NCI-H526 (cell line): Measurements from ENCODE around the gene POGZ.
A peak's percentile ranks its signal among the peaks of the same experiment; 100 is the strongest.
"Not testable (repeated sequence)": the region's sequence is repeated elsewhere in the genome, so short reads cannot be mapped to it uniquely, and the experiment has no call there.

Source experiments
- DNase-seq, 2 experiments: peaks; one replicate each; lab custom pipeline; 2025; lab: John Stamatoyannopoulos, UW

Gene POGZ

DNA sequence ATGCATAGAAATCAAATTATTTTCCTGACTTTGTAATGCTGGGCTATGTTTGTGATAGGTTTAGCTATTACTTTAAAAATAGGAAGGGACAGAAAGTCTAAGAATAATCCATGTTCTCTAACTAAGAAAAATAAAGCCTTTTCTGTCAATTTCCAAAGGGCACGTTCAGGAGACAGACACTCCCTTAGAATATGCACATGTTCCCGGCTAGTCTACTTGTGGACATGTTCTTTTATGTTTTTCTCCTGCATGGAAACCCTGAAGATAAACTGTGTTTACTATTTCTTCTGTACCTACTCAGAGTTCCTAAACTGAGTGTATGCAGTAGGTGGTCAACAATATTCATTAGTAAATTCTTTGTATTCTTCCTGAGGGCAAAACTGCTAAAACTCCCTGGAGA lies 47.4 kb downstream of the POGZ start:
- no peak for DNase-seq

DNA sequence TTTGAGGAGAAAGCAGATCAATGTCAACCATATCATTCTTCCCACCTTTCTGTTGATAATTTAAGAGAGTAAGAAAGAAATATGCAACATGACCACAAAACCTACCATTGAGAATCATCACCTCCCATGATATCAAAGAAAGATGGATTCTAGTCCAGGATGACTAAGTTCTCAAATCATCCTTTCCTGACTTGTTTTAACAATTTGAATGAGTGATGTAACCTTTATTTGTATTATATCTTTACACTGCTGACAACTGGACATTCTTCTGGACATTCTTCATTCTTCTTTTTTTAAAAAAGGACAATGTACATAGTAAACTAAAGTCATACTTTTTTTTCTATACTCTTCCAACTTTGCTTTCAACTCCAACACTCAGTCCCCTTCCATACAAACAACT lies 50.4 kb downstream of the POGZ start:
- no peak for DNase-seq

DNA sequence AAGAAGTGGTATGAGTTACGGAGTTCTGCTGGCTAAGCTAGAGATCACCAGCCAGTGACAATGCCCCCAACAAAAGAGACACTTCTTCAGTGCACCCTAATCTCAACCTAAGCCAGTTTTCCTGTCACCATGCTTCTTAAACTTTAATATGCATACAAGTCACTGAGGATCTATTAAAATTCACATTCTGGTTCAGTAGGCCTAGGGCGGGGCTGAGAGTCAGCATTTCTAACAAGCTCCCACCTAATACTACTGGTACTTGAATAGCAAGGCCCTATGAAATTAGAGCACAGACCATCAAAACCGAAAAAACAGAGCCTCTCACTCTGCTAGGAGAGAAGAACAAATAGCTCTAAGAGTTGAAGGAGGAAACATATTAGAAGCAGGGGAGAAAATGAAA lies 52.0 kb downstream of the POGZ start:
- no peak for DNase-seq

DNA sequence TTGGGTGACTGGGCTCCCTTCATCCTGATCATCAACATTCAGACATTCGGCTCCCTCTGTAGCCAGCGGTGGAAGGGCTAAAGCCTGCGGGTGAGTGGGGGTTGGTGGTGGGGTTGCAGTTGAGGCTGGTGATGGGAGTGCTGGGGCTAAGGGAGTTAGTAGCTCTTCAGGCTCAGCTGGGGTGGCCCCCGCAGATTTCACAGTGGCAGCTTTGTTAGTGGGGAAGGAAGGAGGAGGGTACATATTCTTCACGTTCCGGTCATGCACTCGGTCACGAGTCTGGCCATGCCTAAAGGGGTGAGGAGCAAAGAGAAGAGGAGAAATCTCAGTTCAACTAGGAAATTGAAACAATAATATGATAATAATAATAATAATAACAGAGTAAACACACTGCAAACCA lies 53.1 kb downstream of the POGZ start:
- DNase-seq, result no peak

DNA sequence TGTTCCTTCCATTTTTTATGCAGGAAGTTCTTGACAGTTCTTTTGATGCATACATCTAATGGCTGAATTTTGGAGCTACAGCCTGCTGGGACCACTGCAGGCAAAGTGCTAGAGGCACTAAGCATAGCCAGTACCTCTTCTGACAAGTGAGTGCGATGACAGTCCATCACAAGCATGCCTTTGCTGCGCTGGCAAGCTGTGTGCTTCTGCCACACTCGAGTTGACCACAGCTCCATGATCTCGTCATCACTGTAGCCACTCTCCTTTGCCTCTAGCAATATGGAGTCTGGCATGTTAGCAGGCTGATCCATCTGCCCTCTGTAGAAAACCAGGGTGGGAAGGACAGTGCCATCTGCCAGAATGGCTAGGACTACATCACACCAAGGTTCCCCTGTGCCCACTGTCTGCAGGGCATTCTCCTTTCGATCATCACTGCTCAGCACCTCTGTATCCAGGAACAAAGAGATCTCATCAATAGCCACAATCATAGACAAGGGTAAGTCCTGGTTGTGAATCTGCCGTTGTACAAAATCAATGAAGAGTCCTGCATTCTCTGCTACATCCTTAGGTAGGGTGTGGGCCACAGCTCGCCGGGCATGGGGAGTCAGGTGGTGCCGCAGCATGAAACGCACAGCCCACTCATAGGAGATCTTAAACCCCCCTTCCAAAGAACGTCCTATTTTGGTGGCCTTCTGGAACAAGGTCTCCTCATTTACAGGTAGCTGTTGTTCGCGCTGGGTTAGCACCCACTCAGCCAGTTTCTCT lies 53.9 kb downstream of the POGZ start:
- no peak for DNase-seq

DNA sequence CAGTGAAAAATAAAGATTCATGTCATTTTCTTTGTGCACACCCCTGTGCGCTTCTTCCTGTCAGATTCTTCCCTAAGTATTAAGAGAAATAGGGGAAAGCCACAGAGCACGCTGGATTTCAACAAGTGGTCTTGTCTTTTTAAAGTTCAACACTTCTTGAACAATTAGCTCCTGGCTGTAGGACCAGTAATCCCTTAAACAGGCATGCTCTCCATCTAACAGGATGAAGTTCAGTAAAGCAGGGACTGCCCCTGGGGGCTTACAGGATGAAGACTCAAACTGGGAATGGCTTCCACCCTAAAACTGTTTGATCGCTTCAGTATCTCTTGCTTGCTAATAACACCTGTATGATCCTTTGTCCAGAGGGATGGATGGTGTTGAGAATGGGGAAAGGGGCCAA lies 55.7 kb downstream of the POGZ start:
- DNase-seq, result no peak

DNA sequence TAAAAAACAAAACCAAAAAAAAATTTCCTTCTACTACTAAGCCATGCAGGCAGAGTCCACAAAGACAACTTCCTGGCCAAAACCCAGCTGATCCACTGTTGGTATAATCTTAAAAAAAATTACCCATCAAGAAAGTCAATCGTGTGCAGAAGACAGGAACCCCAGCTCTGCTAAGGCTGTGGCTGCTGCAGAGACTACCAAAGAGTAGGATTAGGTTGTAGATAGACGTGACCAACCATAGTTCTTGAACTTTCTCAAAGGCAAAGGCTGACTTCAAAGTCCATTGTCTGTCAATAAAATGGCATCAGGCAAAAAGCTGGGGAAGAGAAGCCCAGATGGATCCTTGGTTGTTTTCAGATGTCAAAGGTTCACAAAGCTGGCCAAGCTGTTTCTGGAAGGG lies 56.5 kb downstream of the POGZ start:
- DNase-seq, result no peak

DNA sequence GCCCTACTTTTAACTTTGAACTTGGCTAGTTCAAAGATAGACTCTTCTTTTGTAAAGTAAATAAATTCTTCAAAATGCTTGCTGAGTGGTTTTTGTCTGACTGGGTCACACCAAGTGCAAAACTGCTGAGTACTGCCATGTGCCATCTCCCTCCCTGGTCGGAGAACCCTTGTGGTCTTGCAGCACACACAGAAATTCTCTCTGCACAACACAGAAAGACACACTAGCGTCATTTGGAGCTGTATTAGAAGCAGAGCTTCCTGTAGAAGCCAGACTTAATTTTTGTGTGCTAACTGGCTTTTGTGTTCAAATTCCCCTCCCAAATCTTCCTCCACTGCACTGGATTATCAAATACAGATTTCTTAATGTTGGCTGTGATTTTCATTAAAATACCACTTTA lies 57.4 kb downstream of the POGZ start:
- no peak for DNase-seq

DNA sequence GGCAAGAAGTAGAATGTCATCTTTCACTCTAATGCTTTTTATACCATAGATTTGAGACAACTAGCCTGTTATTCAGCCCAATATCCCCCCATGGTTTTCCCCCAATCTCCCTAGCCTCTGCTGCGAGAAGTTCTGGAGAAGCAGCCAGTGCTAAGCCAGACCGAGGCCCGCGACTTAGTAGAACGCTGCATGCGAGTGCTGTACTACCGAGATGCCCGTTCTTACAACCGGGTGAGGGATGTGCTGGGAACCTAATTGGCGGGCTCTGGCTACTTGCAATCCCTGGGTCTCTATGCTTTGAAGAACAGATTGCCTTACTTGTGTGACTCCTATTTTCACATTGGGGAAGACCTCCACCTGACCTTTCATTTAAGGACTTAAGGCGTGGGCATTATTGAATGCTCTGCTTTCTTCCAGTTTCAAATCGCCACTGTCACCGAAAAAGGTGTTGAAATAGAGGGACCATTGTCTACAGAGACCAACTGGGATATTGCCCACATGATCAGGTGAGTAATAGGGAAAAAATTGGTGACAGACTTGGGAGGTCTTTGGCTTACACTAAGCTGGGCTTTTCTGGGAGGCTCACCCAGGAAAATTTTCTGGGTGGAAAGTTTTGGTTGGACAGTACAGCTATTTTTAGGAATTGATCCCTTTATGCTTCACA lies 58.0 kb downstream of the POGZ start:
- no peak for DNase-seq

DNA sequence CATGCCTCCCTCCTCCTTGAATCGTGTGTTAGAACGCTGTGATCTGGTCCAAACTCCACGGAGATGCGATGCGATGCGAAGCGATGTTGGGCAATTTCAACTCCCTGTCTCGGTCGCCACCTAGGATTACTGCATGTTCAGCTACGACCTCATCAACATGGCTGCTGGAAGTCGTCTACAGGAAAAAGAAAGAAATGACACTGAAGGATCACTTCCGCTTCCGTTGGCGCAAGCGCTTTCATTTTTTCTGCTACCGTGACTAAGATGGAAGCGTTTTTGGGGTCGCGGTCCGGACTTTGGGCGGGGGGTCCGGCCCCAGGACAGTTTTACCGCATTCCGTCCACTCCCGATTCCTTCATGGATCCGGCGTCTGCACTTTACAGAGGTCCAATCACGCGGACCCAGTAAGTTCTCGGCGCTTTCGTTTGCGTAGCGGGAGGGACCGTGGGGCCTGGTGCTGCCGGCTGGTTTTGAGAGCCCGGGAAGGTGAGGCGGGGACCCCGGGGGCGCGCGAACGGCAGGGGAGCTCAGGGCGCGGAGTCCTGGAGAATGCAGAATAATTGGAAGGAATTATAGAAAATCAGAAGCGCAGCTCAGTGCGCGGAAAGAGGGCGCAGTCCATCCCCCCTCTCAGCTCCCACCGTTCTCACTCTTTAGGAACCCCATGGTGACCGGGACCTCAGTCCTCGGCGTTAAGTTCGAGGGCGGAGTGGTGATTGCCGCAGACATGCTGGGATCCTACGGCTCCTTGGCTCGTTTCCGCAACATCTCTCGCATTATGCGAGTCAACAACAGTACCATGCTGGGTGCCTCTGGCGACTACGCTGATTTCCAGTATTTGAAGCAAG lies 59.7 kb downstream of the POGZ start, which contains the start of gene PSMB4:
TSS of gene PSMB4 (plus strand) at position 250 of the 848 bp plus-strand sequence. CDS start at position 265, 15 bp downstream.
- peak; percentile 98 for DNase-seq

DNA sequence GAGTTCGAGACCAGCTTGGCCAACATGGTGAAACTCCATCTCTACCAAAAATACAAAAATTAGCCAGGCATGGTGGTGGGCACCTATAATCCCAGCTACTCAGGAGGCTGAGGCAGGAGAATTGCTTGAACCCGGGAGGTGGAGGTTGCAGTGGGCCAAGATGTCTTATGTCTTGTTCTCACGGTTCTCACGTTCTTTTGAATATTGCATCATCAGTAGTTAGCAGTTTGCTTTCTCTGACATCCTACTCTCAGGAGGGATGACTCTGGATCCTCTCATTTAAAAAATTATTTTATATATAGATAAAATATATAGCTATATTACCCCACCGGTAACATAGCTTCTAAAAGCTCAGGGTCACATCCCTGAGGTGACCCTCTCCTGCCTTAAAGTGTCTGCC lies 63.0 kb downstream of the POGZ start:
- not testable (repeated sequence) for DNase-seq

DNA sequence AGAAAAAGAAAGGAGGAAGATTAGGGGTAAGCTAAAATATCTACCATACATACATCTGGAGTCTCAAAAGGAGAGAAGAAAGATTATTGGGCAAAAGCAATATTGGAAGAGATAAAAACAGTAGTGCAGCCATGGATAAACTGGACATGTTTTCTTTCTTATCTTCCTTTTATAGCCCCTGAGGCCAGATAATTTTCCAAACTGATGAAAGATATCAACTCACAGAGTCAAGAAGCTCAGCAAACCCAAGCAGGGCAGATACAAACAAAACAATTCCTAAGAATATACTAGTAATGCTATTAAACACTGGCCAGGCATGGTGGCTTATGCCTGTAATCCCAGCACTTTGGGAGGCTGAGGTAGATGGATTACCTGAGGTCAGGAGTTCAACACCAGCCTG lies 65.7 kb downstream of the POGZ start:
- DNase-seq, result no peak

DNA sequence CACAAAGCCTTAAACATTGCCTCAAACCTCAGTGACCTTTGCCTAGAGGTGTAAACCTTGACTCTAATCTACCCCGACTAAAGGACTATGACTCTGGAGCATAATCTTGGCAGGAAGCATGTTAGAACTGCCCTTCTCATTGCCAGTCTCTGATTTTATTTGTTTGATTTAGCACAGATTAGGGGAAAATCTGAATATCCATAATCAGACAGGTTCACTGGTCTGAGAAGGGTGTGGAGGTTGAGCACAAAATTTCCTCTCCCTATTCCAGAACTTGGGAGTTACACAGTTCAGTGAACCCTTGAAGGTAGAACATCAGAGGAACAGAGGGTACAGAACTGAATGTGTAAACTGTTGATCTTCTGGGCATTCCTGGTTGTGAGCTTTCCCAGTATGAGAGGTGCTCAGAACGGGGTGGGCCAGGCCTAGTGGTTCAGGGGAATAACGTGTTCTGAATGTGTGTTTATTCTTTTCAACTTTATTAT lies 68.2 kb downstream of the POGZ start:
- DNase-seq, result no peak

DNA sequence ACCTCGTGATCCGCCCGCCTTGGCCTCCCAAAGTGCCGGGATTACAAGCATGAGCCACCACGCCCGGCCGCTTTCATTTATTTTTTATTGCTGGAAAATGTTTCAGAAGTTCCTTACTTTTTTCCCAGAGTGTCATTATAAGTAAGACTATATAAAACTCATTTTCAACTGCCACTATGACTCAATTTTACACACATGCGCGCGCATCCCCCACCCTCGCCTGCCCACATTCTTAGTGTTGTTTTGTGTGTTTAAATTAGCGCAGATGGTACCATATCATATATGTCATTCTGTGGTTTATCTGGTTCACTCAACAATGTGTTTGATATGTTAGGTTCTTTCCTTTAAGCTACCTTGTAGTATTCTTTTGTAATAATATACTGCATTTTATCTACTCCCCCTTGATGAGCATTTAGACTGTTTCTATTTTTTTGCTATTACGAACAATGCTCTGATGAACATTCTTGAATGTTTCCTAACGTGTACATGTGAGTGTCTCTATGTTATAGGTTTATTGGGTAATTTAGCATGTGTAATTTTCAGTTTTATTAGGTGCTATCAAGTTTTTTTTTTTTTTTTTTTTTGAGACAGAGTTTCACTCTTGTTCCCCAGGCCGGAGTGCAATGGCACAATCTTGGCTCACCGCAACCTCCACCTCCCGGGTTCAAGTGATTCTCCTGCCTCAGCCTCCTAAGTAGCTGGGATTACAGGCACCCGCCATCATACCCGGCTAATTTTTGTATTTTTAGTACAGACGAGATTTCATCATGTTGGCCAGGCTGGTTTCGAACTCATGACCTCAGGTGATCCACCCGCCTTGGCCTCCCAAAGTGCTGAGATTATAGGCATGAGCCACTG lies 68.8 kb downstream of the POGZ start:
- DNase-seq, result not testable (repeated sequence)

DNA sequence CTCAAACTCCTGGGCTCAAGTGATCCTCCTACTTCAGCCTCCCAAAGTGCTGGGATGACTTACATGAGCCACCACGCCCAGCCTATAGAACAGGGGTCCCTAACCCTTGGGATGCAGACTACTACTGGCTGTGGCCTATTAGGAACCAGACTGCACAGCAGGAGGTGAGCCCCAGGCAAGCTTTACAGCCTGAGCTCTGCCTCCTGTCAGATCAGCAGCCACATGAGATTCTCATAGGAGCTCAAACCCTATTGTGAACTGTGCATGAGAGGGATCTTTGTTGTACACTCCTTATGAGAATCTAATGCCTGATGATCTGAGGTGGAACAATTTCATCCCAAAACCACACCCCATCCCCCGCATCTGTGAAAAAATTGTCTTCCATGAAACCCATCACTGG lies 73.3 kb downstream of the POGZ start:
- DNase-seq, result no peak

DNA sequence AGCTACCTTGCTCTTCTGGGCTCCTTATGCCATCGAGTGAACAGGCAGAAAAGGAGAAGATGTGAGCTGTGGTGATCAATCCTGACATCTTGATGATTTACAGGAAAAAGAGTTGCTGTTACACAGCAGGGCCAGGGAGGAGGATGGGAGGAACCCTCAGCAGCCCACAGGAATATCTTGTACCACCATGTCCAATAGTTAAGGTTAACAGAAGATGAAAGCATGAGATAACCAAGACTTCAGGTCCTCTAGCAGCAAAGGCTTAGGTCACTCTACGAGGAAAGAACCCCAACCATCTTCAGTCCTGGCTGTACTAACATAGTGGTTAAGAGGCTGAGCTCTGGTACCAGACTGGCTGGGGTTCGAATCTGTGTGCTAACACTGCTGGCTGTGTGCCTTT lies 74.7 kb downstream of the POGZ start:
- DNase-seq, result no peak

DNA sequence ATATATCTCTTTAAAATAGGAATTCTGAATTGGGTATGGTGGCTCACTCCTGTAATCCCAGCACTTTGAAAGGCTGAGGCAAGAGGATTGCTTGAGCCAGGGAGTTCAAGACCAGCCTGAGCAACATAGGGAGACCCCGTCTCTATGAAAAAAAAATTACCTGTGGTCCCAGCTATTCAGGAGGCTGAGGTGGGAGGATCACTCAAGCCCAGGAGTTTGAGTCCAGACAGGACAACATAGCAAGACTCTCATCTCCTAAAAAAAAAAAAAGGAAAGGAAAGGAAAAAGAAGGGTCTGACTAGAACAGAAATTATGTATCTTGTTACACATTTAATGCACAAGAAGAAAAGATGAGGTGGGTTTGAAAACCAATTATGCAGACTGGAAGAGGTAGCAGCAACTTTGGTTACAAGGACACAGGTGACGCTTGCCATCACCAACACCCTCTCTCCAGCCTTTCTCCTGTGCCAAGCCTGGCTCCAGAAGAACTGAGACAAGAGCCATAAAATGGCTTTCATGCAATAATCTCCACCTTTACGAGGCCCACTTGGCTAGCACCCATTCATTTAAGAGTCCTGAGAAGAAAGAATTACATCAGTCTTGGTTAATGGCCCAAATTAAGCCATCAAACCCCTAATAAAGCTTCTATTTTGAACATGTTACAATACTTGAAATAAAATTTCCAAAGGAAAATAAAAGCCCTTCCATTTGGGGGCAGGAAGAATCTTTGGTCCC lies 82.0 kb downstream of the POGZ start:
- DNase-seq, result no peak

DNA sequence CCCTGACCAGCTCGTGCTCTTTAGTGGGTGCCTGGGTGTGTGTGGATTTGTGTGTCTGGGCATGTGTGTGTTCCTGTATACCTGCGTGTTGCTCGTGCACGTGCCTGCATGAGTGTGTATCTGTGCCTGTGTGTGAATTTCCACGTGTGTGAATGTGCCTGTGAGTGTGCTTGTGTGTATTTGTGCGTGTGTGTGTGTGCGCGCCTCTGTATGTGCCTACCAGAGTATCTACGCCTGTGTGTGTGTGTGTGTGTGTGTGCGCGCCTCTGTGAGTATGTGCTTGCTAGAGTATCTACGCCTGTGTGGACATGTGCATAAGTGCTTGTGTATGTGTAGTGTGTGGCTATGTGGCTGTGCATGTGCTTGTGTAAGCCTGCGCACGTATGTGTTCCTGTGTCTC lies 86.1 kb downstream of the POGZ start:
- DNase-seq, result no peak

DNA sequence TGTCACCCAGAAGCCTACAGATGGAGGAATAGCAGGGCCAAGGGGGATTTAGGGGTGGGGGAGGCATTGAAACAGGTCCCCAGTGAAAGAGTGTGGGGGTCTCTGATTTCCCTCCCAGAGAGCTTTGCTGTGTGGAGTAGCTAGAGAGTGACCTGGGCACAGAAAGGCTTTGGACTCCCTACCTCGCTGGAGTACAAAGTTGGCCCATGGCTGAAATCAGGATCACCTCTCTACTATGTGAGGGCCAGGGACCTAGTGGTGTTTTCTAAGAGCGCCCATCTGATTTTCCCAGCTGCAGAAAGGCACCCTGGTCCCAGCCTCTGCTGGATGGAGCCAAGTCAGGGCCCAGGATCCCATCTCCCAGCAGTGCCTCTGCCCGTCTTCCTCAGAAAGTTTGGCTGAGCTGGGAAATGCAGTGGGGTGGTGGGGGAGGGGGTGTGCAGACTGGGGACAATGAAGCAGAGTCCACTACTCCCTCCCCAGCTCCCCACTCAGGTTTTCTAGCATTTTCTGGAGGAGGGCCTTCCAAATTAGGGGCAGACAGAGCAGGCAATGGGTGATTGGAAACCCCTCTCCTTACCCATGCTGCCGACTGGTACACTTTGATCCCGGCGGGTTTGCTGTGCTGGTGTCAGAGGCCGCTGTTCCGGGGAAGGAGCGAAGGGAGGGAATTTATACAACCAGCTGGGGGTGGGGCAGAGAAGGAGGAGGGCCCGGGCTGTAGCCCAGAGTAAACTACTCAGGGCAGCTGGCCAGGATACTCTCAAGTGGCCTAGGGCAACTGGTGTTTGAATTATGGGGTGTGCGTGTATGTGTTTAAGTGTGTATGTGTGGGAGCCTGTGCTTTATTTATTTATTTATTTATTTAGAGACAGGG lies 87.0 kb downstream of the POGZ start, which contains the start of gene SELENBP1:
TSS of gene SELENBP1 (minus strand) at position 648 of the 877 bp plus-strand sequence. CDS start at position 584, 64 bp downstream.
- DNase-seq, result peak in 1 of 2 experiments; percentile 23
